Activated CD4-positive, alpha-beta T cell treated with anti-CD3 and anti-CD28 coated beads, Interleukin-2, amount 50 U/mL, for 16 hours (primary cell): Measurements from ENCODE around the gene SEMA4F.

Experiments used
- DNase-seq: peaks from one replicate; pipeline ENCODE4 v3.0.0-alpha.2; 2020

SEMA4F gene

DNA sequence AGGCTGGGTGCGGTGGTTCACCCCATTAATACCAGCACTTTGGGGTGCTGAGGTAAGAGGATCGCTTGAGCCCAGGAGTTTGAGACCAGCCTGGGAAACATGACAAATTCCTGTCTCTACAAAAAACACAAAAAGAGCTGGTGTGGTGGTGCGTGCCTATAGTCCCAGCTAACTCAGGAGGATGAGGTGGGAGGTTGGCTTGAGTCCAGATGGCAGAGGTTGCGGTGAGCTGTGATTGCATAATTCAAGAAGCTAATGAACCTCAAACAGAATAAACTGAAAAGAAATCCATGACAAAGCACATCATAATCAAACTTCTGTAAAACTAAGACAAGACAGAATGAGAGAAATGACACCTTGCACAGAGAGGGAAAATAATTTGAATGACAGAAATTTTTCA lies 54.8 kb downstream of the SEMA4F start:
- no peak for DNase-seq

DNA sequence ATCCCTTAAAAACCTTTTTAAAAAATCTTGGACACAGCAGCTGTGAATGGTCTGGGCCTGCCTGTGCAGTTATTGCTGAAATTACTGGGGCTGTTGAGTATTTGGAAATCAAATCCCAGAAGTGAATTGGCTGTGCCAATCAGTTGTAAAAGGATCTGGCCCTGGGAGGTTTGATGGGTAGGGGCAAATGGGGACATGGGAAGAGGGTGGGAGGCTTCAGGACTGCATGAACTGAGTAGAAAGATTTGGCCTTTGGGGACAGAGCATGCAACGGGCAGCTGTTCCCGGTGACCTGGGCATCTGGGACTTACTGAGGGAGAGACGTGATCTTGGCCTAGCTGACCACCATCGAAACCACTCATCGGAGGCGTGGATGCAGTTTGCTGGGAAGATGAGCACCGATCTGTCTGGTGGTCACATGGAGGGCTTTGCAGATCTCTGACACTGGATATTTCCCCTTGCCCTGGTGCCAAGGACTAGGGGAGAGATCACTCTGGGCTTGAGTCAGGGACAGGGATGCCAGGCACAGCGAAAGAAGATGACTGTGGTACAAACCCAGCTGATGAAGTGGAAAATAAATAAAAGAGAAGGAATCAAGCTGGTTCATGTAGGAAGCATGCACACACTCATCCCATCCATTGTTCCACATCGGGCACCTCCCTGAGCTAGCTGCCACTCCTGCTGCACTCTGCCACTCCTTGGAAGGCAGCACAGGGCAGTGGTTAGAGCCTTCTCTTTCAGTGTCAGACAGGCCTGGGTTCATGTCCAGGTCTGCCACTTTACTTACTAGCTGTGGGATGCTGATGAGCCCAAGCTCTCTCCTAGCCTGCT lies 58.4 kb downstream of the SEMA4F start:
- DNase-seq = no peak

GRCh38 chr2:74714691-74715080 lies 60.6 kb downstream of the SEMA4F start:
- DNase-seq = no peak

DNA sequence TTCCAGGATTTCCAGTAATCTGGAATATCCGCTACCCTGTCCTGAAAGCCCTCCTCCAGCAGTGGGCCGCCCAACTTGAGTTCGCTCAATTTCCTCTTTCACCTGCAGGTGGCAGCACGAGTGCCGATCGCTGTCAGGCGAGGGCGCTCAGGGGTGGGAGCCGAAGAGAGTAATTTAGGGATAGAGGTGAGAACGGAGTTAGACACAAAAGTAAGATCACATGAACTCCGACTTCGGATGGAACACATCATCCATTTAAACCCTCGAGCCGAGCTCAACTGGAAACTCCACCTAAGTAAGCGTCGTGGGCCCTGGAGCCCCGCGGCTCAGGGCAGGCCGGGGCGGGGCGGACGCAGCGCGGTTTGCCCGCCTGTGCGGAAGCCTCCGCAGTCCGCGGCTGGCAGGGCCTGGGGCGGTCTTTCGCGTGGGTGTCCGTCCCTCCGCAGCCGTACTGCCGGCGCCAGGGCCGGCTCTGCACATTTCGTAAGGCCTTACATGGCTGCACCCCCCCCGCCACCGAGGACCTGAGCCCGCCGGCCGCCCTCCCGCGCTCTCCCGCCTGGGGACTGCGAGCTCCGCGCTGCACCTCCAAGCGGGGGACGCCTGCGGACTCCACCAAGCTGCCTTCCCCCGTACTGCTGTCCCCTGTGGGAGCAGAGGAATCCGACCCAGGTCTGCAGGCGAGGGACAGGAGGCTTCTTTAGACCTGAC lies 61.2 kb downstream of the SEMA4F start:
- DNase-seq = peak; percentile 83

GRCh38 chr2:74715880-74716279 lies 61.8 kb downstream of the SEMA4F start:
- DNase-seq = no peak

- DNase-seq = no peak
Observed at GRCh38 chr2:74719066-74719465, 65.0 kb downstream of the SEMA4F start.

DNA sequence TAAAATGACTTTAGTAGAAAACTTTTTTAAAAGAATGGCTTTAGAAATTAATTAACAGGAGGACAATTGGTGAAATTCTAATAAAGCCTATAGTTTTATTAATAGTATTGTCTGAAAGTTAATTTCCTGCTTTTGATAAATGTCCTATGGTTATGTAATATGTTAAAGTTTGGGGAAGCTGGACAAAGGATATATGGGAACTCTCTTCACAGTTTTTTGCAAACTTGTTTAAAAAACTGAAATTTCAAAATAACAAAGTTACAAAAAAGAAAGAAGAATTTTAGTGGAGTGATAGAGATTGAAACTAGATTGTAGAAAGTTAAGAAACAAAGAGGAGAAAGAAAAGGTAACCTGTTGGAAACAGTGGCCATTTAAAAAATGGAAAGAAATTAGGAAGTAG lies 67.3 kb downstream of the SEMA4F start:
- no peak for DNase-seq

GRCh38 chr2:74724496-74724895 lies 70.4 kb downstream of the SEMA4F start:
- no peak for DNase-seq

DNA sequence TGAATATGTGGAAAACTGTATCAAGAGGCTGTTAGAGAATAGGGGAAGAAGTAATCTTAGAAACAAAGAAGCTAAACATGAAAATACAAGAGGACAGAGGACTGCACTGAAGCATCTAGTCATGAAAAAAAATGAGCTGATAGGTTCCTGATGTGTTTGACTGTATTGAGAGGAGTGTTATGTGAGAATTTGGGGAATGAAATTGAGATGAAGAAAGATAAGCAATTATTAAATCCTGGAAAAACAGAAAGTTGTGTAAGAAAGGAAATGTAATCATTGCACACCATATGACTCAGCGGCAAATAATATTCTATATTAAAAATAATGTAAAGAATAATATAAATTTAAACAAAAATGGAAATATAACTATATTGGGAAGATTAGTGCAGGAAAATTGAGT lies 71.2 kb downstream of the SEMA4F start:
- no peak for DNase-seq

DNA sequence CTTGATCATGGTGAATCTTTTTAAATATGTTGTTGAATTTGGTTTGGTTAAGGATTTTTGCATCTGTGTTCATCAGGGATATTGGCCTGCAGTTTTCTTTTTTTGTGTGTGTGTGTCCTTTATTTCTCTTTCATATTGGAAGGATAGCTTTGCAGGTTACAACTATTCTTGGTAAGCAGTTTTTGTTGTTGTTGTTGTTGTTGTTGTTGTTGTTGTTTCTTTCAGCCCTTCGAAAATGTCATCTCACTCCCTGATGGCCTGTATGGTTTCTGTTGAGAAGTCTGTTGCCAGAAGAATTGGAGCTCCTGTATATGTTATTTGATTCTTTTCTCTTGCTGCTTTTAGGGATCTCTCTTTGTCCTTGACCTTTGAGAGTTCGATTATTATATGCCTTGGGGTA lies 74.8 kb downstream of the SEMA4F start:
- DNase-seq = no peak

DNA sequence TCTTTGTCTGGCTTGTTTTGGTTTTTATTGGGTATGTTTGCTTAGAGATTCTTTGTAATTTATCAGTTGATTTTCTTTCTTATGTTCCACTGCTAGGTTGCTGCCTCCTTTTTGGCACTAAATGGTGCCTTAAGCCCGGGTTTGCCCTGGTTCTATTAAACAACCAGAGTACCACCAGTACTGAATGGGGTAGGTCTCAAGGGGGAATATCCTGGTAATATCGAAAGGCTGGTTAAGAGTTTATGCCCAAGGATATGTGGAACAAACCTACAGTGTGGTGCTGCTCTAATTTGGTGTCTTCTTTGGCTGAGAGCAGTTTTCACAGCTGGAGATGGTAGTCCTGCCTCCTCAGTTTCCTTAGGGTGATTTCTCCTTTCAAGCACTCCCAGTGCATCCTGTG lies 76.5 kb downstream of the SEMA4F start:
- DNase-seq = no peak
